Activated CD8-positive, alpha-beta memory T cell treated with anti-CD3 and anti-CD28 coated beads for 24 hours (primary cell): Measurements from ENCODE around the gene CNTN4.

Experiments
- DNase-seq: peaks from one replicate; pipeline ENCODE4 v3.0.0-alpha.2; 2020

CNTN4 gene

DNA sequence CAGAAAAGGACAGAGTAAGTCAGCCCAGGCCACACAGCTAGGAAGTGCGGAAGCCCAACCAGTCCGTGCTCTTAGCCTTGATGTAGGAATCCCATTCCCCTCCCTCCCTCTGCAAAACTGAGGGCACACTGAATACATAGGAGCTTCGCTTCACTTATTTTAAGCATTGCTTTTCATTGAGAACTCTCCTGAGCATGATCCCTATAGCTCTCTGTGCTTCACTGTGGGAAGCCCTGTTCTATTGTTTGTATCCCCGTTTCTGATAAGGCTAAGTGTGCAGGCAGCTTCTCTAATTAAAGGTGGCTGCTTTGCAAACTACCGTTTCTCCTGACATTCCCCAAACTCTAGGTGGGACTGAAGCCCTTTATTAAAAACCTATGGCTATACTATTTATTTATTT, 981.6 kb downstream of the CNTN4 start:
- no peak for DNase-seq

DNA sequence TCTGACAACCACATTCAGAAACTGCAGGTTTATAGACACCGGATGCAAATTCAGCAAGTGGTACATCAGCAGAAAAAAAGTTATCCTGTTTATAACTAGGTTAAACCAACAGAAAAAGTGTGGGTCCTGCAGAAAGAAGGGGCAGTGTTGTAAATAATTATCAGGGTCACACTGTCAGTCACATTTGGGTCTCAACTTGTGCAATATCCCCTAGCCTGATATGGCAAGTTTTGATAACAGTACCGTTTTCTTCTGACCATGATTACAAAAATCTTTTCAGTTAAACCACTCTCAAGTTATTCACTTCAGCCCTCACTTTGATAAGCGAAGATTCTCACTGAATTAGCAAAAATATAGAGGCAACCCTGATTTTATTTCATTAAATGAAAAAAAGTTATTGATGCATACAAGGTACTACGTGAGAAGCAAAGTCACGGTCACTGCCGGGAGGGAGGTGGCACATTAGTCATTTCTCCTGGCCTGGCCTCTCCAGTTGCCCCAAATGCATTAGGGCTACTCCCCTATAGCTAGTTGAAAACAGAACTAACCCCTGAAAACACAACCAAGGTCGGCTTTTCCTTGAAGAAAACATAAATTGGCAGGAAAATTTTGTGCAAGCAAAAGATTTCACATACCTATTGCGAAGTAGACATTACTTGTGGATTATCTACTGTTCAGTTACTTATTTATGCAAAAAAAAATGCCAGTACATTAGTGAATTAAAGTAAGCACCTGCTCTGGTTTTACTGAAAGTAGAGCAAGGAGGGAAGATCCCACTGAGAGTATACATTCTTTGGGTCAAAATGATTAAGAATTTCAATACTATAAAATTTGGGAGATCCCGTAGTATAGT, 982.9 kb downstream of the CNTN4 start:
- DNase-seq: no peak

DNA sequence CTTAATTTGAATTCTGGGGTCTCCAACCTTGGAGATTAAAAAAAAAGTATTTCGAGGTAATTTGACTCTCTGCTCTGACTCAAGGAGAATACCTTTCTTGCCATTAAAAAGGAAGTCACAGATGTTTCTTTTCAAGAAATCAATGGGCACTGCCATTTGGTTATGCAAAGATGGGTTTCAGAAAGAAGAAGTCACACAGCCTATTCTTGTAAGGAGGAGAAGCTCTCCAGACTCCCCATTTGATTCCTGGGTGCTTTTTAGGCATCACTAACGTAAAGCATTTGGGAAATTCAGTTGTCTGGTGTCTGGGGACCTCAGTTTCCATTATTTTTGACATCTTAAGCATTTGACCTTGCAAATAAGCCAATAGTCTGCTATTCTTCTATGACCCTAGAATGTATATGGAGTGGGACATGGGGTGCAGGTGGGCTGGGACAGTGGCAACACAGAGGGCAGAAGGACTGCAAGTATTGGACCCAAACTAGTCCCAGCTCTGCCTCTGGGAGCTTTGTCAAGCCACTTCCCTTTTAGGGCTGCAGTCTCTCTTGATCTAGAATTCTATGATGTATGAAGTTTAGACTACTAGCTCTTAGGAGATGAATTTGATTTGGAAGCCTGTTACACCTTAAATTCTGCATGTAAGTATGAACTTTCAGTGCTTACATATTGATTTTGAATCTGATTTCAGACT, 983.7 kb downstream of the CNTN4 start:
- DNase-seq: no peak

DNA sequence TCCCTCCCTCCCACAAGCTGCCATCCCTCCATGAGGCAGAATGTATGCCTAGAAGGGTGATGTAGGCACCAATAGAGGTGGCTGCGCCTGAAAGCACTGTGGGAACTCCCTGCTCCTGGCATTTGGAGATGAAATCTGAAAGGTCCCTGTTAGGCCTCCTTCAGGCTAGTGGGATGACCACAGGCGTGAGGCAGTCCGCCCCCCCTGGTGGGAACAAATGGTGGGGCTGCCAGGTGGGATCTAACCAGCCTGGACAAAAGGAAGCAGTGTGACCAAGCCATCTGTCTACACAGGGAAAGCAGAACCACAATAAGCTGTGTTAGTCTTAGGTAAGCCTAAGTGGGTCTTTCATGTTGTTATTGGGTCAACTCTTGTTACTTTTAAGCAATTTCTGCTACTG, 986.2 kb downstream of the CNTN4 start:
- DNase-seq: no peak

DNA sequence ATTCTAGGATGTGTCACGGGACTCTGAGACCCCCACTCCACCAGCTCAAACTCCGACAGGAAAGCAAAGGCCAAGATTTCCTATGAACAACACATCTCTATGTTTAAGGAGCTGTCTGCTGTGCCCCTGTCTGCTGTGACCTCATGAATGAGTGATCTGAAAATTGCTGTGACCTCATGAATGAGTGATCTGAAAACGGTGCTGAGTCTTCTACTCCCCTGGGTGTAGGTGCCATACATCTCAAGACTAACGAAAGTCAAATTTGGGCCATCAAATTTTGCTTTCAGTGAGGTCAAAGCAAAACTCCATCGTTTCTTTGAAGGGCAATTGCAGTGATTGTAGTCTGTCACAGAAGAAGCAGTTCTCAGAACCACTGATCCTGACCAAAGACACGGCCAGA, 987.1 kb downstream of the CNTN4 start:
- no peak for DNase-seq

DNA sequence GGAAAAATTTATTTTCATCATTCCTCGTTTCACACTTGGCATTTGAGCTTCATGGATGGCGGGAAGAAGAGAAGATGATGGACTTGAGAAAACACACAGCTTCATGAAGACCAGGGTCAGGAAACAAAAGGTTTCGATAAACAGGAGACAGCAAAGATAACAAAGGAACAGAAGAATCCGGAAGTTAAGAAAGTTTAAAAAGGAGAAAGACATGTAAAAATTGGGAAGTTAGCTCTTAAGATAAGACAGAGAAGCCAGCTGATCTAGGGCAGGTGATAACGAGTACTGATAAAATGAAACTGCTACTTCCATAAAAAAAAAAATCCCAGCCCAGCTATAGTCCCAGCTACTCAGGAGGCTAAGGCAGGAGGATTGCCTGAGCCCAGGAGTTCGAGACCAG, 987.6 kb downstream of the CNTN4 start:
- no peak for DNase-seq

DNA sequence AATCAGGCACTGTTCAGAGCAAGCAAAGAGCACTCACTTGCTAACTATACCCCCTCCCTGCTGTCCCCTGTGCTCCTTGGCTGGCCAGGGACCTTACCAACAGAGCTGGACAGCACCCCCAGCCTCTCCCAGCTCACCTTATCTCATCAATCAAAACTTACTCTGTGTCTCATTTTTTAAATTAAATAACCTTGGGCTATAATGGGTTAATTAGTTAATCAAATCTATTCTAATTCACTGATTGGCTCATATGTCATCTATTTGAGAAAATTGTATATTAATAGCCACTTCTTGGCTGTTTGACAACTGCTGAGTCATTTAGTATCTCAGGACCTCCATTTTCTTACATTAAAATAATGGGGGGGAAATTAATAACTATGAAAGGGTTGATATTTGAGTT, 988.6 kb downstream of the CNTN4 start:
- no peak for DNase-seq

DNA sequence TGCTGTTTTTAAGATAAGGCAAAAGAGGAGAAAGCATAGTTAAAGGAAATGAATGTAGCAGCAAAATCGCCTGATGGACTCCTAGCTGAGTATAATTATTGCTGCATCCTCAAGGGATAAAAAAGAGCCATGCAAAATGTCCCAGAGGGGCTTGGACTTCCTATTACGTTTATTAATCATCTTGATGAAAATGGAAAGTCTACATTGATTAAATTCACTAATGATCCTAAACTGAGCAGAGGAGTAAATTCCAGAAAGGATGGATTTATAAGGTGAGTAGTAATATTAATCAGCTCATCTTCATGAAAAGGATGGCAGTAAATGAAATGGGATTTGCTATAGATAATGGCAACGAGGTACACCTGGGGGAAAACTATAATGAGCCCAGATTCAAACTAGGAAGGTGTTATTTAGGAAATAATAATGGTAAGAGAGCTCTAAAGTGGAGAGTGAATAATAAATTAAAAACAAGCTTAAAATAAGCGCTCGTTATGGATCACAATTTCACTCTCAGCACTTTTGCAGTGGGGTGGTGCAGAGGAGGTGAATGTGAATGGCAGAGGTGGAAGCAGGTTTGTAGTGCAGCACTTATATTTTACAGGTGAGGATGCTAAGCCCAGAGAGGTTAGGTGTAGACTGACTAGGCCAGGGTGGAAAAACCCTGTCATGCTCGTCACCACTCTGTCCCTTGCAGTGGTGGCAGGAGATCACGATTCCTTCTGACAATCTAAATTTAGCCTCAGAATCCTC, 989.2 kb downstream of the CNTN4 start:
- DNase-seq: no peak

DNA sequence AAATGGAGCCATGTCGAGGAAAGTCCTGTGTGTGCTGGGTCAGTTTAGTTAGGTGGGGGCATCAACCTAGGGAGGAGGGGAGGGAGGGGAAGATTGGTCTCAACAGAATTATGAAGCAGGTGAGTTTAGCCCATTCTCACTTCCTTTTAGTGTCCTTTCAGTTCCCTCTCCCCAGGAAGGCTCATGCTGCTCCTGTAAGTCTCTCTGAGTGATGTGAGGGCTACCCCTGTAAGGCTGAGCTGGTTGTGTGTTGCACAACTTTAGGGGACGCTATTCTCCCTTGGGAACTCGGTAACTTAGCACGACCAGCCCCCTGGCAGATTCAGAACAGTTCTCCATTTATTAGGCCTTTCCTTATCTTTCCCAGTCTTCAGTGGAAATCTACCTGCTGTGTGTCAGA, 990.4 kb downstream of the CNTN4 start:
- no peak for DNase-seq

DNA sequence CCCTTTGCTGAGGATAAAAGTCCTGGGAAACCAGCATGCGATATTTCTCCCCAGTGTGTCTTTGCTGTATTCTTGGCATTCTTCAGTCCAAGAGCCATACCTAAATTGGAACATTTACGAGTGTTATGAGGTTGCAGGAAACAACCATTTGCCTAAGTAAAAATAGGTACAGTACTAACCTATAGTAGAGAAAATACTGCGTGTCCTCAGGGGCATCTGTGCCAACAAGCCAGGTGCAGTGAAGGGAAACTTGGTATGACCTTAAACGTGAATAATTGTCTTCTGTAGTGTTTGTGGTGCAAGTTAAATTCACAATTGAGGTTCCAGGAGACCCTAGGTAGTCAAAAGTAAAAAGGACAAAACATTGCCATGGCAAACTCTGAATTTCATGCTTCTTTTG, 999.3 kb downstream of the CNTN4 start:
- DNase-seq: no peak

DNA sequence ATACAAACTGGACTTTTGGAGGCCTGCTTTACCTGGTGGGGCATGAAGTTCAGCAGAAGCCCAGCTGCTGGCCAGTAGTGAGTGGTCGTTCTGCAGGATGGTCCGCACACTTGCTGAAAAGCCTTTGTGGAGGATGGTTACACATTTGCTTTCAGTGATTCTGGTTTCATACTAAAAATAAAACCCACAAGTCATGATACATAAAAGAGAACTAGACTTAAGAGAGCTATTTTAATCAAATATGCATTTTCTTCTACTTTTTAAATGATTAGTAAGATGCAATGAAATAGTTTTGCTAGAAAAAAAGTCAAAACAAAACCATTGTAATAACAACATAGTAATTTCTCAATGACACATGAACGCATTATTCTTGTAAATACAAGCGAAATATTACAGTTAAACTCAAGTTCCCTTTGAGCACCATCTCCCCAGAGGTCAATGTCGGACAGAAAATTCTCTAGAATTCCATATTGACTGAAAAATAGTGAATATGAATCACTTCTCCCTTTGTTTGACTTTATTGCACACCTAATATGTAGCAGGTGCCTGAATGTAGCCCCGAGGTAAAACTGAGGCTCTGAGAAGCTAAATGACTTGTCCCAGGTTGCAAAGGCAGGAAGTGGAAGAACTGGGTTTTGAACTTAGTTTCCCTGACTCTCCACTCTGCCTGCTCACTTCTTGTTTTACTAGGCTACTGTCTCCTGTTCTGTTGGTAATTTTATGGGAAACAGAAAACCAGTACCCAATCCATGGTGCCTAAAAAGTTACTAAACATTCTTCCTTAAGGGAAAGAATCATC, 1003.2 kb downstream of the CNTN4 start:
- no peak for DNase-seq

DNA sequence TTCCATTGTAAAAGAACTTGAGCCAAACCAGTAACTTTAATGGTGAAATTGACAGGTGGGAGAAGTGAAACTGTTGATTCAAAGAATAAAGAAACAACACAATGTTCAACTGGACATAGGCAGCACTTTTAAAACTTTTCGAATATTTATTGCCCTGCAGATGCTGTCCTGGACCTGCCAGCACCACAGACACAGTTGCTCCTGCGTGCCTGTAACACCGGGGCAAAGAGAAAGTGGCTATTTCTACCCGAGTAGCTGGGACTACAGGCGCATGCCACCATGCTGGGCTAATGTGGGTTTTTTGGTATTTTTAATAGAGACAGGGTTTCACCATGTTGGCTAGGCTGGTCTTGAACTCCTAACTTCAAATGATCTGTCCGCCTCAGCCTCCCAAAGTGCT, 1004.1 kb downstream of the CNTN4 start:
- no peak for DNase-seq

DNA sequence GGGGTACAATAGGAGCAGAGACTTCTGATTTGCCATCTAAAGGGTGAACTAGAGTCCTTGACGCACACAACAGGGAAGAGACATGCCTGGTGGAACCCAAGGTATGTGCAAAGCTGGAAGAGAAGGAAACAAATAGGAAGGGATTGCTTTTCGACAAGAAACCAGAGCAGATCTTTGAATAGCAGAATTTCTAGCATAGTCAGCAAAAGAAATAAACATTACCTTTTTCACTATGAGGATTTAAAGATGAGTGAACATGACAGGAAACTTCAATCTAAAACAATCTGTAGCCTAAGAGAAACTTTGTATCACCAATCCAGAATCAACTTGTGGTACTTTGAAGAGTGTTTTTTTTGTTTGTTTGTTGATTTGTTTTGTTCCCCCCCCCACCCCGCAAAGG, 1006.6 kb downstream of the CNTN4 start:
- no peak for DNase-seq

DNA sequence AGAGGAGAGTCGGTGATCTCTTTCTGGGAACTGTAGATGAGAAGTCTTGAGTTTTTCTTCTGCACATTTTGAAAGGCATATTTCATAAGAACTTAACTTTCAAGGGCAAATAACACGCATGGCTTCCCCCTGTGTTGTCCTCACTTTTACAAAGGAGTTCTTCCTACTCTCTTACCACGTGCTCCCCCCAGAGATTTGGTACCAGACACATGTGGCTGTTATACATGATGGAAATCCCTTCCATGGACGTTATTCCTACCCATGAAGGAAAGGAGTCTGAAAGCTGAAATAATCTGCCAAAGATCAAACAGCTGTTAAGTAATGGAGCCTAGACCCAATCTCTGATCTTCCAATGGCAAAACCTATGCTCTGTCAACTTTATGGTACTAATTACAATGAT, 1007.1 kb downstream of the CNTN4 start:
- DNase-seq: no peak

DNA sequence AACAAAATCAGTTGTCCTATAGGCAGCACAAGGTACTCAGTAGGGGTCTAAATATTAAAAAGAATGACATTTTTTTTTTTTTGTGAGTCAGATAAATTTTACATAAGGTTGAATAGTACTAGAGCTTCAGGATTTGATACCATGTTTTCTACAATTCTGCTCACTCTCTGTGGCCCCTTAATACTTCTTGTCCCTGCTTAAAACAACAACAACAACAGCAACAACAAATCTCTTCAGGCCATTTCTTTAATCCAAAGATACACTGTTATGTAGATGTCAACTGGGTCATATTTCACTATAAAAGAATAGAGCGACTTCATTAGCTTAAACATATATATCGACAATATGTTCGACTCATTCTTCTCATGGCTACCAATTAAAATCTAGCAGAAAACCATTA, 1008.5 kb downstream of the CNTN4 start:
- no peak for DNase-seq
